ENCODE data around the gene MRPL4. TPM values are rescaled to one million over a fixed set of nuclear protein-coding genes. Genes with fewer than 3 reads are reported as not detected.

MRPL4 gene
- polyA plus RNA-seq, 3 donors, result 47.5 to 58.3 (median 58.1) TPM

DNA sequence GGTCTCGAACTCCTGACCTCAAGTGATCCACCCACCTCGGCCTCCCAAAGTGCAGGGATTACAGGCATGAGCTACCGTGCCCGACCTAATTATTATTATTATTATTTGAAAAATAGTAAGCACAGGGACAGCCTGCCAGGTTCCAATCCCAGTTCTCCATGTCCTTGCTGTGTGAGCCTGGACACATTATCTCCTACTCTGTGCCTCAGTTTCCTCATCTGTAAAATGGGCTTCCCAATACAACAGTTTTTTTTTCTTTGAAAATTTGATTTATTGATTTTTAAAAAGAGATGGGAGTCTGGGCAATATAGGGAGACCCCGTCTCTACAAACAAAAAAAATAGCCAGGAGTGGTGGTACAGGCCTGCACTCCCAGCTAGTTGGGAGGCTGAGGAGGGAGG lies 54.3 kb downstream of the MRPL4 start:
- no peak for DNase-seq

DNA sequence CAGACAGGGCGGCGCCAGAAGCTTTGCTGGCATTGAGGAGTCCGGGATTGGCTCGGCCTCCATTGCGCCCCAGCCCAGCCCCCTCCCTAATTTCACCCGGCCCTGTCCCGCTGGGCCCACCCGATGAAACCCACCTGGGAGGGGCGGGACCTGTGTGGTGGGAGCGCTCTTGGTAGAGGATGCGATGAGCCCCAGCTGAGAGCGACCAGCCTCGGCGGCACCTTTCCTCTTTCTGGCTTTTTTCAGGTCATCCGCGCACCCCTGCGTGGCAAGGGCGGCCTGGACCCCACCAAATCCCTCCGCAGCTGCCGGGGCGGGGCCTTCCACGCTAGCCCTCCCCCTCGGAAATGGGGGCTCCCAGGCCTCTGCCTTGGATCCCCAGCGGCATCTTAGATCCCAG lies 57.4 kb downstream of the MRPL4 start, which contains the start of gene ZGLP1:
Gene ZGLP1, minus strand, starts transcription at position 393 of the 400 bp plus-strand sequence.
- no peak for DNase-seq

Other genes with a start within 250 kb of the MRPL4 start
- 1 to 10 TPM in 2 of 3 donors, under 1 TPM in 1; 0.99 to 1.4 (median 1.1) TPM for gene COL5A3, start 241.7 kb upstream of the MRPL4 start, polyA plus RNA-seq (ENCODE audit: insufficient read length in 3 of 3)
- gene RDH8, start 238.7 kb upstream of the MRPL4 start, polyA plus RNA-seq (ENCODE audit: insufficient read length in 3 of 3), result not detected
- gene SHFL, start 165.9 kb upstream of the MRPL4 start, polyA plus RNA-seq (ENCODE audit: insufficient read length in 3 of 3), result 10 to 100 TPM; 25.0 to 30.2 (median 27.7) TPM
- 1 to 10 TPM; 1.6 to 3.9 (median 3.5) TPM for gene ANGPTL6, start 149.5 kb upstream of the MRPL4 start, polyA plus RNA-seq (ENCODE audit: insufficient read length in 3 of 3)
- 10 to 100 TPM; 35.7 to 45.6 (median 36.6) TPM for gene PPAN, start 145.9 kb upstream of the MRPL4 start, polyA plus RNA-seq (ENCODE audit: insufficient read length in 3 of 3)
- gene P2RY11, start 140.5 kb upstream of the MRPL4 start, polyA plus RNA-seq (ENCODE audit: insufficient read length in 3 of 3), result 10 to 100 TPM; 14.2 to 19.3 (median 18.4) TPM
- gene EIF3G, start 132.3 kb upstream of the MRPL4 start, polyA plus RNA-seq (ENCODE audit: insufficient read length in 3 of 3), result 100 to 1,000 TPM; 197 to 223 (median 211) TPM
- 100 to 1,000 TPM; 102 to 125 (median 107) TPM for gene DNMT1, start 57.3 kb upstream of the MRPL4 start, polyA plus RNA-seq (ENCODE audit: insufficient read length in 3 of 3)
- 10 to 100 TPM; 12.1 to 13.5 (median 12.3) TPM for gene S1PR2, start 20.9 kb upstream of the MRPL4 start, polyA plus RNA-seq (ENCODE audit: insufficient read length in 3 of 3)
- gene ICAM1, start 18.9 kb downstream of the MRPL4 start, polyA plus RNA-seq (ENCODE audit: insufficient read length in 3 of 3), result 1 to 10 TPM; 5.0 to 6.6 (median 5.6) TPM
- gene ICAM4, start 34.7 kb downstream of the MRPL4 start, polyA plus RNA-seq (ENCODE audit: insufficient read length in 3 of 3), result under 1 TPM; 0.49 to 0.62 (median 0.53) TPM
- gene ICAM5, start 37.7 kb downstream of the MRPL4 start, polyA plus RNA-seq (ENCODE audit: insufficient read length in 3 of 3), result under 1 TPM in 2 of 3 donors, not detected in 1; 0.10 to 0.17 TPM
- gene ZGLP1, start 57.6 kb downstream of the MRPL4 start, polyA plus RNA-seq (ENCODE audit: insufficient read length in 3 of 3), result 10 to 100 TPM in 1 of 3 donors, 1 to 10 TPM in 2; 5.8 to 10.2 (median 7.5) TPM
- 10 to 100 TPM; 18.9 to 25.4 (median 22.1) TPM for gene FDX2, start 63.8 kb downstream of the MRPL4 start, polyA plus RNA-seq (ENCODE audit: insufficient read length in 3 of 3)
- 10 to 100 TPM; 31.9 to 43.4 (median 37.1) TPM for gene RAVER1, start 81.3 kb downstream of the MRPL4 start, polyA plus RNA-seq (ENCODE audit: insufficient read length in 3 of 3)
- gene ICAM3, start 87.4 kb downstream of the MRPL4 start, polyA plus RNA-seq (ENCODE audit: insufficient read length in 3 of 3), result 10 to 100 TPM in 1 of 3 donors, 1 to 10 TPM in 2; 8.6 to 10.0 (median 9.9) TPM
- gene TYK2, start 128.4 kb downstream of the MRPL4 start, polyA plus RNA-seq (ENCODE audit: insufficient read length in 3 of 3), result 100 to 1,000 TPM; 115 to 155 (median 151) TPM
- gene CDC37, start 151.3 kb downstream of the MRPL4 start, polyA plus RNA-seq (ENCODE audit: insufficient read length in 3 of 3), result 100 to 1,000 TPM; 166 to 183 (median 170) TPM
- gene PDE4A, start 168.3 kb downstream of the MRPL4 start, polyA plus RNA-seq (ENCODE audit: insufficient read length in 3 of 3), result 1 to 10 TPM; 2.0 to 2.6 (median 2.1) TPM

Data from renal pelvis (tissue), 4 donors.